Transverse colon (tissue), 4 donors: ENCODE data around the gene NAA16. TPM values are rescaled to one million over a fixed set of nuclear protein-coding genes. Genes with fewer than 3 reads are reported as not detected.

Source experiments
- DNase-seq: peaks from one replicate; pipeline ENCODE4 v3.0.0-alpha.2; 2019
- H3K27ac ChIP-seq, 4 donors: fragments of 200-600 bp; sonication (generic); 2 replicates each; pipeline ENCODE4 v1.5.1; 2016 to 2018; ENCODE audit warnings: inconsistent platforms in 4 of 4
- H3K27me3 ChIP-seq: fragments of 200-600 bp; sonication (generic); 2 replicates; pipeline ENCODE4 v1.5.1; 2017; ENCODE audit warnings: inconsistent platforms
- H3K36me3 ChIP-seq, 4 donors: fragments of 200-600 bp; sonication (generic); 2 replicates each; pipeline ENCODE4 v1.5.1; 2017 to 2019; ENCODE audit warnings: inconsistent platforms in 4 of 4
- H3K4me1 ChIP-seq, 4 donors: fragments of 200-600 bp; sonication (generic); 2 replicates each; pipeline ENCODE4 v1.5.1; 2017 to 2020; ENCODE audit warnings: inconsistent platforms in 4 of 4
- H3K4me3 ChIP-seq, 4 donors: fragments of 200-600 bp; sonication (generic); 1 replicate in 1 of 4; 2 replicates in 3 of 4; pipeline versions ENCODE4 v1.5.1 to v1.6.1; 2017 to 2019; ENCODE audit warnings: inconsistent platforms in 4 of 4
- H3K9me3 ChIP-seq, 2 donors: fragments of 200-600 bp; sonication (generic); 2 replicates each; pipeline ENCODE4 v1.5.1; 2017 to 2019; ENCODE audit warnings: inconsistent platforms in 2 of 2
- EP300 ChIP-seq: sonication (generic); formaldehyde crosslinking; IDR thresholded peaks from one replicate; pipeline ENCODE4 v1.6.1; 2017; ENCODE audit warnings: antibody characterized with exemption, low read depth
- POLR2A ChIP-seq: fragments of 450-650 bp; IDR thresholded peaks from one replicate; pipeline ENCODE4 v1.6.1; 2016; ENCODE audit warnings: antibody characterized with exemption, mild to moderate bottlenecking, moderate library complexity
- POLR2AphosphoS5 ChIP-seq, 3 donors: sonication (generic); formaldehyde crosslinking; IDR thresholded peaks; one replicate each; pipeline ENCODE4 v1.6.1; 2016; ENCODE audit warnings: antibody characterized with exemption in 3 of 3
- WGBS, 2 donors: methylation state at CpG; one replicate each; pipeline ENCODE4 v1.1.5; 2018; ENCODE audit warnings: low coverage in 1 of 2; 5-methylcytosine and 5-hydroxymethylcytosine counted together
- in situ Hi-C, 4 donors: fragments of 200-750 bp; cut with MboI; loops; one replicate each; pipeline versions ENCODE4 v1.15.0 to v1.15.1; 2017; ENCODE audit warnings: low sequenced_read_pairs in 3 of 4, low pct_ligation_motif_present in 1 of 4, low pct_unique_long_range_greater_than_20kb in 1 of 4
- intact Hi-C: fragments of 100-400 bp; cut with DNase I; formaldehyde crosslinking; loops from one replicate; pipeline ENCODE4 v1.15.1; 2023; ENCODE audit warnings: low total_unique reads
- total RNA-seq, 4 donors: library from RNA; depleted of rRNA; stranded (reverse); fragments of >200 nt; gene quantifications; one replicate each; pipeline ENCODE4 v1.1.0, GENCODE V29; 2016
- TF ChIP-seq, protein P1 (sequence below), 5 experiments: fragments of 200-600 bp in 3 of 5; fragments of 450-650 bp in 2 of 5; sonication (generic) in 3 of 5; IDR thresholded peaks; 1 replicate in 2 of 5; 2 replicates in 3 of 5; pipeline ENCODE4 v1.5.1; 2016 to 2017; ENCODE audit warnings: antibody characterized with exemption in 5 of 5, inconsistent platforms in 3 of 5, mild to moderate bottlenecking in 2 of 5, moderate library complexity in 1 of 5

NAA16 gene
- total RNA-seq, 4 donors from 2014 or later, result 9.1 to 38.6 (median 19.6) TPM

DNA sequence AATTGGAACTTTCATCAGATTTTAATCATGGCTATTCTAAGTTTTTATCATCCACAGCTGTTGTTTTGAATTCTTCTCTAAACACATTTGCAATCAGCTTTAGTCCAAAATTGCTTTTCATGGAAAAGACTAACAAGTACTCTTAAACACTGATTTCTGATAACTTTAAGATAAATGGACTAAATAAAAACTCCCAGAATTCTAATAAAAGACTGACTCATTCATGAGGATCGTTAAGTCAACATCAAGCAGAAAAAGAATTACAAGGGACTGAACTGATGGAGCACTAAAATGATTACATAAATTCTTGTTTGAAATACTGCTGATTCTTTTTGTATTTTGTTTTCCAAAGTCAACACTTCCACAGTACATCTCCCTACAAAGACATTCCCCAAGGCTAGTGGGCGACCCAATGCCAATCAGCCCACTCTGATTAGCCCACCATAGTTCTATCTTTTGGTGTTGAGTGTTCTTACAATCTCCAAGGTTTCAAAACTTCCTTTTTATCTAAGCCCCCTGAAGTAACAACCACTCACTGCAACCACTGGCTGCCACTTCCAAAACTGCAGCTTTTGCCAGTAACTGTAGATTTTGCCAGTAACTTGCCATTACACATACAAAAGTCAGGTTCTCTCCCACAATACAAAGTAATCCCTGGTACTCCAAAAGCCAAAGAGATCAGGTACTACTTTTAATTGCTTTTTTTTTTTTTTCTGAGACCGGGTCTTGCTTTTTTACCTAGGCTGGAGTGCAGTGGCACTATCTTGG lies 14.0 kb upstream of the NAA16 start:
- Histone ChIP-seq H3K9me3 (peaks cover 0 to 9% of the 10 kb centered on the region in 2 donors), H3K4me3 (no peak overlapping the region), H3K4me1 (no peaks in the 10 kb centered on the region), H3K27me3 (no peaks in the 10 kb centered on the region), H3K27ac (no peak overlapping the region), H3K36me3 (no peaks in the 10 kb centered on the region)
- in situ Hi-C loops, result no loop called here
- WGBS, 2 donors, result 79 to 85% methylated on average over 3 of the region's 3 CpGs
- TF ChIP-seq, protein P1, sequence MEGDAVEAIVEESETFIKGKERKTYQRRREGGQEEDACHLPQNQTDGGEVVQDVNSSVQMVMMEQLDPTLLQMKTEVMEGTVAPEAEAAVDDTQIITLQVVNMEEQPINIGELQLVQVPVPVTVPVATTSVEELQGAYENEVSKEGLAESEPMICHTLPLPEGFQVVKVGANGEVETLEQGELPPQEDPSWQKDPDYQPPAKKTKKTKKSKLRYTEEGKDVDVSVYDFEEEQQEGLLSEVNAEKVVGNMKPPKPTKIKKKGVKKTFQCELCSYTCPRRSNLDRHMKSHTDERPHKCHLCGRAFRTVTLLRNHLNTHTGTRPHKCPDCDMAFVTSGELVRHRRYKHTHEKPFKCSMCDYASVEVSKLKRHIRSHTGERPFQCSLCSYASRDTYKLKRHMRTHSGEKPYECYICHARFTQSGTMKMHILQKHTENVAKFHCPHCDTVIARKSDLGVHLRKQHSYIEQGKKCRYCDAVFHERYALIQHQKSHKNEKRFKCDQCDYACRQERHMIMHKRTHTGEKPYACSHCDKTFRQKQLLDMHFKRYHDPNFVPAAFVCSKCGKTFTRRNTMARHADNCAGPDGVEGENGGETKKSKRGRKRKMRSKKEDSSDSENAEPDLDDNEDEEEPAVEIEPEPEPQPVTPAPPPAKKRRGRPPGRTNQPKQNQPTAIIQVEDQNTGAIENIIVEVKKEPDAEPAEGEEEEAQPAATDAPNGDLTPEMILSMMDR (IDR thresholded peaks at IDR 0.05), result no peak
- no peak for TF ChIP-seq POLR2A
- TF ChIP-seq POLR2AphosphoS5 (IDR thresholded peaks at IDR 0.05), result no peak
- no peak for TF ChIP-seq EP300
- intact Hi-C loops, result loop anchor here (5.0 kb wide), 1 partner anchor 490 kb away; no protein-coding TSS in a partner anchor
- DNase-seq, result no peak

DNA sequence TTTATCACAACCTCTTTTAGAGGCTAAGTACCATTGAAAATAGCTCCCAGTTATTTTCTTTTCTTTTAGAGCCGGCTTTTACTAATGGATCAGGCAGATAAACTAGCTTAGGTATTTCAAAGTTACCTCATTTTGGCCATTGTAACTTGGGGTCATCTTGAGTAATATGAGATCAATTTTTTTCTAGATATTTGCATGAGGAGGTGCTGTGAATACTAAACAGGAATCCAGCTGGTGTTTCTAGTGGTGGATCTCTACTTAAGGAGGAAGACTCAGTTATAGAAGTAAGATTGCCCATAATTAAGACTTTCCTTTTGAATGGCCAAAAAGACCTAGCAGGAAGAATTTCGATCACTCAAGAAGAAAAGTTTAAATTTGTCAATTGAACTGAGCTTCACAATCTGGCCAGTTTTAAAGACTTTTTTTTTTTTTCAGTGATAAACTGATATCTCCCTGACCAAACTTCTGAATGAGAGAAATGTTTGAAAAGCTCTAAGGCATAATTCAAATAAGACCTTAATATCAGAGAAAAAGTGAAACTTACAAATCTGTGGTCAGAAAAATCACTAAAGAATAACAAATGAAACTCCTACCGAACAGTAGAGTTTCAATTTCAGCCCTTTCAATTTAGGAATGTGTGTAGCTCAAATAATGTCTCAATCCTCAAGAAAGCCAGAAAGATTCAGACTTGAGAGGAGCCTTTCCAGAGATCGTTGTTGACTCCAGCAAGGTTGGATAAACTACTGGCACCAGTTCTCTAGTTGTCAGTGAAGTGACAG lies 11.6 kb upstream of the NAA16 start:
- no peak overlapping the region for H3K4me3 ChIP-seq
- no peaks in the 10 kb centered on the region for H3K4me1 ChIP-seq
- no peaks in the 10 kb centered on the region for H3K9me3 ChIP-seq
- H3K27ac ChIP-seq, result no peak overlapping the region
- in situ Hi-C loops (no loop called here), intact Hi-C loops (loop anchor here (5.0 kb wide), 1 partner anchor 492 kb away; no protein-coding TSS in a partner anchor)
- no peaks in the 10 kb centered on the region for H3K27me3 ChIP-seq
- no peaks in the 10 kb centered on the region for H3K36me3 ChIP-seq
- no peak for DNase-seq
- 79 to 90% methylated on average over 4 of the region's 4 CpGs for WGBS, 2 donors
- no peak for TF ChIP-seq EP300
- TF ChIP-seq, protein P1 (IDR thresholded peaks at IDR 0.05), result no peak
- TF ChIP-seq POLR2AphosphoS5 (IDR thresholded peaks at IDR 0.05), result no peak
- TF ChIP-seq POLR2A, result no peak

DNA sequence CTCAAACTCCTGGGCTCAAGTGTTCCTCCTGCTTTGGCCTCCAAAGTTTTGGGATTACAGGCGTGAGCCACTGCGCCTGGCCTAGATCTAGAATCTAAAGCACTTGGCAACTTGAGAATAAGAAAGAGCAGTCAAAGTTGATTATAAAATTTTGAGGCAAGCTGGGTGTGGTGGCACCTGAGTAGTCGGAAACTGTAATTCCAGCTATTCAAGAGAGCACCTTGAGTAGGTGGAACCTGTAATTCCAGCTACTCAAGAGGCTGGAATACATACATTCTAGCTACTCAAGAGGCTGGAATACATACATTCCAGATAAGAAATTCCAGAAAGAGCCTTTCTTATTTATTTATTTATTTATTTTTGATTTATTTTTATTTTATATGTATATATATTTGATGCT lies 8.3 kb upstream of the NAA16 start:
- Histone ChIP-seq H3K4me3 (no peak overlapping the region), H3K4me1 (no peaks in the 10 kb centered on the region), H3K27me3 (no peaks in the 10 kb centered on the region), H3K36me3 (no peaks in the 10 kb centered on the region), H3K9me3 (no peaks in the 10 kb centered on the region), H3K27ac (no peak overlapping the region)
- in situ Hi-C loops, result no loop called here
- WGBS, 2 donors, result 91% methylated on average over 3 of the region's 3 CpGs; no CpG with 5 or more reads in 1 of the 2 donors
- TF ChIP-seq, protein P1 (IDR thresholded peaks at IDR 0.05), result no peak
- intact Hi-C loops, result no loop called here
- DNase-seq, result no peak

DNA sequence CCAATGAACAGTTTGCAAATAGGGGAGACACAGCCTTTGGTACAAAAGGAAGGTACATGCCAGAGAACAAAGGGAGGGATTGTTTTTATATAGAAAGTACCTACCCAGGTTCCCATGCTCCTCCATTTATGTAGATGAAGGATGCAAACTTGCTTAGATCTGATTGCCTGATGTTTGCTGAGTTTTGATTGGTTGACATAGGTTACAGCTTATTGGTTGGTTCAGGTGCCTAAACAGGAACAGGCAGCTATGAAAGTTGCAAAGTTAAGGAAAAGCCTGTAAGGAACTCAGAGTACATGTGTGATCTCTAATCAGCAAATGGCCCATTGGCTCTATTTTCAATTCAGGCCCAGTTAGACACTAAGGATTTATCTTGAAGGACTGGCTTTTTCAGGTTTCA lies 6.5 kb upstream of the NAA16 start:
- H3K27ac ChIP-seq, result no peak overlapping the region

More for the DNA sequence above, 6.5 kb upstream of the NAA16 start:
- no peak overlapping the region for H3K4me3 ChIP-seq
- H3K4me1 ChIP-seq, result no peaks in the 10 kb centered on the region
- no peak for DNase-seq
- TF ChIP-seq POLR2AphosphoS5 (IDR thresholded peaks at IDR 0.05), result no peak
- no peak for TF ChIP-seq EP300
- TF ChIP-seq, protein P1 (IDR thresholded peaks at IDR 0.05), result no peak
- no peak for TF ChIP-seq POLR2A
- intact Hi-C loops (no loop called here), in situ Hi-C loops (no loop called here)
- H3K9me3 ChIP-seq, result no peaks in the 10 kb centered on the region
- no peaks in the 10 kb centered on the region for H3K27me3 ChIP-seq
- H3K36me3 ChIP-seq, result no peaks in the 10 kb centered on the region
